Coronary artery (tissue), 2 donors: Measurements from ENCODE around the gene PCDHB1.

ENCODE experiments used
- DNase-seq: peaks from one replicate; pipeline ENCODE4 v3.0.0-alpha.2; 2017; ENCODE audit warnings: low spot score
- H3K27ac ChIP-seq, 2 donors: fragments of 200-600 bp; sonication (generic); one replicate each; pipeline ENCODE4 v1.5.1; 2016 to 2019
- H3K4me3 ChIP-seq: fragments of 200-600 bp; sonication (generic); 2 replicates; pipeline ENCODE4 v1.5.1; 2016; ENCODE audit warnings: mild to moderate bottlenecking, moderate library complexity
- CTCF ChIP-seq: fragments of 200-600 bp; sonication (generic); IDR thresholded peaks from one replicate; pipeline ENCODE4 v1.5.1; 2019; ENCODE audit warnings: antibody characterized with exemption

Gene PCDHB1, protein sequence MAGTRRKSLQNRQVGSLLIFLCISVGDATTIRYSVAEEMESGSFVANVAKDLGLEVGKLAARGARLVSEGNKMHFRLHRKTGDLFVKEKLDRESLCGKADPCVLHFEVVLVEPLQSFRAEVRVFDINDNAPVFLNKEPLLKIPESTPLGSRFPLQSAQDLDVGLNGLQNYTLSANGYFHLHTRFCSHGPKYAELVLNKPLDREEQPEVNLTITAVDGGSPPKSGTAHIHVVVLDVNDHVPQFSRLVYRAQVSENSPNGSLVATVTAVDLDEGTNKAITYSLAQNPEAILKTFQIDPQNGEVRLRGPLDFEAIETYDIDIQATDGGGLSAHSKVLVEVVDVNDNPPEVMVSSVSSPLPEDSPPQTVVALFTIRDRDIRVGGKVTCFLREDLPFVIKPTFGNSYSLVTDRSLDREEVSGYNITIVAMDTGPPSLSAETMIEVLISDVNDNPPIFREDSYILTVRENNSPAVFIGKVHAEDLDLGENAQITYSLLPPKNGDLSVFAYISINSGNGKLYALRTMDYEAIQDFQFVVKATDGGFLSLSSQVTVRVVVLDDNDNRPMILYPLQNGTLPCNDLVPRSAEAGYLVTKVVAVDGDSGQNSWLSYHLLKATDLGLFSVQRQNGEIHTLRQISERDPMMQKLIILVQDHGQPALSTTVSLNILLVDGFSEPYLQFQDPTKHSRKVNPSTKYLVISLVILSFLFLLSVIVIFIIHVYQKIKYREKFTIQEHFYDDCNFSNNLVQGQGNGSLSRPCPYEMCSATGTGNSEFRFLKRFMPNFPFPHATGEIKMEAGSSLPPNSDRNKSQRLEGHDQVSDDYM

DNA sequence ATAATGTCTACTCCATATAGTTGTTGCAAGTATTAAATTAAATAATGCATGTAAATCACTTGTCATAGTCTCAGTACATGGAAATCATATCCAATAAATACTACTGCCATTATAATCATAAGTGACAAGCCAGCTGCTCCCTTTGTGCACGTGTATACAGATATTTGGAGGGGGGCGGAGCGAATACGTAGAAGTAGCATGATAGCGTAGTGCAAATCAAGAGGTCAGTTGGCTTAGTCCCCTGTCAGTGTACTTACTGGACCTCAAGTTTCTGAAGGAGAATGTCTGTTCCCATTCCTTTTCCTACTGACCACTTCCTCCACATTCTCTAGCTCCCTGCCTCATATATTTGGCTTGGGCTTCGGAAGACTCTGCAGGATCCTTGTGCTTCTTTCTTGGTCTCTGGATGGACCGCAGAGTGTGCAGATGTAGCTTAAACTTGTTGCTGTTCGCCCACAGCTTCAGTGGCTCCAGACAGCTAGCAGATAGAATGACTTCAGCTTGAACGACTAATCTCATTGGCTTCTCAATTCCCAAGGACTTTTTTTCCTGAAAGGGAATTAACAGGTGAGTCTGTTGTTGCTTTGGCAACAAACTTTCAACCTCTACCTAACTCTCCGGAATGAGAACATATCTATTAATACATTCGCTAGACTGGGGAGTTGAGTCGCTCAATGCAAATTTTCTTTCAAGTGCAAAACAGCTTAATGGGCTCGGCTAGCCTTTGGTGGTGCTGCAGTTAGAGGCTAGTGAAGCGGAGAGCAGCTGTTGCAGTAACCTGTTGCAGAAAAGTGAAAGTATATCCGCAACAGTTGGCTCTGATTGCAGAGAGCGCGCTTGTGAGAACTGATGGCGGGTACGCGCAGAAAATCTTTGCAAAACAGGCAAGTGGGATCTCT is at the start of gene PCDHB1:
Gene PCDHB1, plus strand, starts transcription at position 753 of the 899 bp plus-strand sequence. Its CDS starts 97 bp downstream, at position 850.
- TF ChIP-seq CTCF: no peak
- Histone ChIP-seq H3K4me3 (peak within 1 kb of the TSS; percentile 74), H3K27ac (no peak within 1 kb of the TSS)
- no peak for DNase-seq

- H3K27ac ChIP-seq: no peak overlapping the region
- peak overlapping the region; percentile 61 for H3K4me3 ChIP-seq
- DNase-seq: no peak
- TF ChIP-seq CTCF: no peak
Measured at GRCh38 chr5:141001446-141001843, 49.7 kb upstream of the PCDHB1 start.

- Histone ChIP-seq H3K4me3 (peak overlapping the region; percentile 61), H3K27ac (no peak overlapping the region)
- TF ChIP-seq CTCF: no peak
- no peak for DNase-seq
Measured at GRCh38 chr5:141001844-141002604, 49.1 kb upstream of the PCDHB1 start.

DNA sequence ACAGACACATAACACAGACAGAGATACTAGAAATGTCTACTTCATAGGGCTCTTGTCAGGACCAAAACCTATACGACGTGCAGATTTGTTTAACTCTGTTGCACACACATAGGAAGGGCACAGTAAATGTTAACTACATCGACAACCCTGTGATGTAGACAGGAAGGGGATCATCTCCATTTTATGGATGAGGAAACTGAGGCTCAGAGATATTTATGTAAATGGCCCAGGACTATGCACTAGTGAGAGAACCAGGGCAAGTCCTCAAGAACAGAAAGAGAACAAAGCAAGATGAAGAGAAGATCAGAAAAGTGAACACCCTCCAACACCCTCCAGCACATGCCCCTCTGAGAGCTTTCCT is 48.6 kb upstream of the PCDHB1 start:
- H3K27ac ChIP-seq: no peak overlapping the region
- TF ChIP-seq CTCF: no peak
- DNase-seq: no peak
- no peak overlapping the region for H3K4me3 ChIP-seq

- Histone ChIP-seq H3K4me3 (no peak overlapping the region), H3K27ac (no peak overlapping the region)
- no peak for TF ChIP-seq CTCF
- DNase-seq: no peak
Measured at GRCh38 chr5:141003031-141003430, 48.1 kb upstream of the PCDHB1 start.
